GM18517 (cell line): ENCODE measurements around the gene SLC37A2.
"Not testable (repeated sequence)": the region's sequence is repeated elsewhere in the genome, so short reads cannot be mapped to it uniquely, and the experiment has no call there.

Experiments
- ATAC-seq: cut with Tn5 transposase; IDR thresholded peaks from one replicate; pipeline ENCODE4 v1.9.1; 2021; ENCODE audit warnings: mild to moderate bottlenecking, moderate library complexity; ENCODE audit not compliant: unreplicated experiment

SLC37A2 gene

DNA sequence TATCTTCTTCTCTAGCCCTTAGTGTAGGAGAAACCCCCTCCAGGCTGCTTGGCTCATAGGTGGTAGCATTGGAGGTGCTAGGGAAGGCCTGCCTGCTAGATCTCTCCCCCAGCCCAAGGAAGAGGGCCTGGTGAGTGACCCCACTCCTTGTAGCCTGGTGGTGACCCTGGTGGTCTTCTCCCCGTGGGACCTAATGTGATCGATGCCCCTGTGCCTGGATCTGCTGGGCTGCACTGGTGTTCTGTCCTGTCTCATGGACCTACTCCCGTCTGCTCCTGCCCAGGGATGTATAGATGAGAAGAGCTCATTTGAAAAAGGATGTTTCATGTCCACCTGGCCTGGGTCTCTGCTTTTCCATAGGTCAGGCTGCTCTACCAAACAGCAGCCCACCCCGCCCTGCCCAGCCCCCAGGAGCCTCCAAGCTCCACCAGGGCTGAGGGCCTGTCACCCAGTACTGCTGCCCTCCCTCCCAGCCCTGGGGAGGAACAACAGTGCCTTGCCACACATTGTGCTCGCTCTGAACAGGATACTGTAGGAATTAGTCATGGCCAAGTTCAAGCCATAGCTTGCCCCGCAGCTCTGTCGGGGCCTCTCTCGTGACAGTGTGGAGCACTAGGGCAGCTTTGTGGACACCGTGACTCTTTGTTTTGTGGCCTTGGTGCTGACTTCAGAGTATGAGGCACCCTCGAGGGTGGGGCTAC, 19.7 kb downstream of the SLC37A2 start:
- no peak for ATAC-seq

DNA sequence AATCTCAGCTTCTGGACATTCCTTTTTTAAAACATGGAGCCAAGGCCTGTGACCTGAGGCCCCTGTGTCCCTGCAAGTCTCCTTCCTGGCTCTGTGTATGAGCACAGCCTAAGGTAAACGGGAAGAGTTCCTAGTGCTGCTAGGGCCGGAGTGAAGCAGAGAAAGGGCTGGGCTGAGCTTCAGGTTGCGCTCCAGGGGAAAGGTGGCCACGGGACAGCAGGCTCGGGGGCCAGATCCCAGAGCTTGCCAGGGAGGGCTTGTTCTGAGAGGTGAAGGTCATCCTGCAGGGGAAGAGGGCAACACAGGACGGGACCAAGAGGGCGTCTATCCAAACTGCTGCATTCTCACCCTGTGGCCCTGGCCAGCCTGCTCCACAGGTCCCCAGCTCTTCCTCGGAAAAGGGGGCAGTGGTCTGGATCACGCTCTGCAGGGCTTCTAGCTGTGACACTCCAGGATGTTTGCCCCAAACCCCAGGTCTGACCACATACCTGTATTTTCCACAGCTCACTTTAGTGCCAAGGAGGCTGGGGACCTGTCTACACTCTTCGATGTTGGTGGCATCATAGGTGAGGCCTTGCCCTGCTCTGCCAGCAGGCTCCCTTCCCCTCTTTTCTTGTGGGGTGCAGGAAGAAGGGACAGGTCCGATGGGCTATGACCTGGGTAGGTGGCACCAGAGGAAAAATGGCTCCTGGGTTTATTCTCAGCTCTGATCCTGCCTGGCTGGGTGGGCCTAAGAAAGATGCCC, 20.4 kb downstream of the SLC37A2 start:
- ATAC-seq, result no peak

DNA sequence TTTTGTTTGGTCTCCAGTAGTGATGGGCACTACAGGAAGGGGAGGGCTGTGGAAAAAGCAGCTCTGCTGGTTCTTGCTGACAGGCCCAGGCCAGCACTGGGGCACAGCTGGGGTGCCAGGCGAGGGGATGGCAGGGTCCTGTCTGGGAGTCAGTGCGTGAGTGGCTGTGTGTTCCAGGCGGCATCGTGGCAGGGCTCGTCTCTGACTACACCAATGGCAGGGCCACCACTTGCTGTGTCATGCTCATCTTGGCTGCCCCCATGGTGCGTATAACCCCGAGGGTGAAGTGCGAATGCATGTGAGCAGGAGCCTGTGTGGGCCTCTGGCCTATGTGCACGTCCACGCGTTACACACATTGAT, 20.9 kb downstream of the SLC37A2 start:
- ATAC-seq, result no peak

DNA sequence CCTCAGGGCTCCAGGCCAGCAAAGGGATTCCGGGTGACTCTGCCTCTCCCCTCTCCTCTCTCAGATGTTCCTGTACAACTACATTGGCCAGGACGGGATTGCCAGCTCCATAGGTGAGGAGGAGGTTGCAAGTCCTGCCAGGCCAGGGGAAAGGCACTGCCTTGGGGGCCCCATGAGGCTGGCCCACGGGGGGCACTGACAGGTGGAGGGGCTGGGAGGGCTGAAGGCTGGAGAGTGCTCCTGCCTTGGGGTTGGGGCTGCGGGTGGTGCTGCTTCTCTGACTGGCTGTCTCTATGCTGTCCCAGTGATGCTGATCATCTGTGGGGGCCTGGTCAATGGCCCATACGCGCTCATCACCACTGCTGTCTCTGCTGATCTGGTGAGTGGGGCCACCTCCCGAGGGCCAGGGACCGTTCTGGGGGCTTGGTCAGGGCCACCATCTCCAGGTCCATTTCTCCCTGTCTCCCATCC, 21.7 kb downstream of the SLC37A2 start:
- no peak for ATAC-seq

DNA sequence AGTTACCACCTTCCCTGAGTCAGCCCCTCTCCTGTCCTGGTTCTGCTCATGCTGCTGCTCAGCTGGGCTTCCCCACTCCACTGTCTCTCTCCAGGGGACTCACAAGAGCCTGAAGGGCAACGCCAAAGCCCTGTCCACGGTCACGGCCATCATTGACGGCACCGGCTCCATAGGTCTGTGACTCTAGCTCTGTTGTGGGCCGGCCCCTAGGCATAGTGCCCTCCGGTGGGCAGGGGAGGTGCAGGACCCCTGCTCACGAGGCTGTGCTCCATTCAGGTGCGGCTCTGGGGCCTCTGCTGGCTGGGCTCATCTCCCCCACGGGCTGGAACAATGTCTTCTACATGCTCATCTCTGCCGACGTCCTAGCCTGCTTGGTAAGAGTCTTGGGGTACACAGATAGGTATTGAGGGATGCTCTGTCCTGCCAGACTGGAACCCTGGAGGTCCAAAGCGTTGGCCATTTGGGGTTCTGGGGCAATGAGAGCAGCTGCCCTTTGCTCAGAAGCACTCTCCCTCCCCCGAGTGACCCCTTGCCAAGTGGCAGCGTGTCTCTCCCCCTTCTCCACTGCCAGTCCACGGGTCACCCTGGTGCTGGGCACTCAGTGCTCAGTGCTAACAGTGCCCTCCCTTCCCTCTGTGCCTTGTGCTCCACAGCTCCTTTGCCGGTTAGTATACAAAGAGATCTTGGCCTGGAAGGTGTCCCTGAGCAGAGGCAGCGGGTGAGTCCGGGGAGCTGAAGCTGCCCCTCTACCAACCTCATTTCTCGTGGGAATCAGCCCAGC, 22.4 kb downstream of the SLC37A2 start:
- no peak for ATAC-seq

DNA sequence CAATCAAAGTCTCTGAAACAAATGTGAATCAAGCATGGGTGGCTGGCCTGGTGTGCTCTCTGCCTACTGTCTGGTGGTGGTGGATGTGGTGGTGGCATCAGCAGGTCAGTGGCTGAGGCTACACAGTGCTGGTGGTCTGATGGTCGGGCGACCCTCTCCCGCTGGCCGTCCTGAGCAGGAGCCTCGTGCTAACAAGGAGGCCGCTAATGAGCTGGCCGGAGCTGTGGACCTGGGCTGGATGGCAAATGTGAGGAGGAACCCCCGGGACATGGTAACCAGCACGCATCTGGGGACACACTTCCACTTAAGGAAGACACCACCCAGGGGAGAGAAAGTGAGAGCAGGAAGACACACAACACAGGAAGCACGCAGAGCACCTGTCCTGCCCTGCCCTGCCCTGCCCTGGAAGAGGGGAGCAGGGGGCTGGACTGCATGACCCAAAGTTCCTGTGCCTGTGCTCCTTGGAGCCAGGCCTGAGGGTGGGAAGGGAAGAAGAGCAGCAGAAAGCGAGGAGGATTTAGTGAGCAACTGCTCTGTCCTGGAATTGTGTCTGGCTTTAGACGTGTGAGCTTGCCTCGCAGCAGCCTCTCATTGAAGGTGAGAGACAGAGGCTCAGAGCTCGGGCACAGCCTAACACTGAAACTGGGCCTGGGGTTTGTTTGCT, 23.7 kb downstream of the SLC37A2 start:
- ATAC-seq, result no peak

DNA sequence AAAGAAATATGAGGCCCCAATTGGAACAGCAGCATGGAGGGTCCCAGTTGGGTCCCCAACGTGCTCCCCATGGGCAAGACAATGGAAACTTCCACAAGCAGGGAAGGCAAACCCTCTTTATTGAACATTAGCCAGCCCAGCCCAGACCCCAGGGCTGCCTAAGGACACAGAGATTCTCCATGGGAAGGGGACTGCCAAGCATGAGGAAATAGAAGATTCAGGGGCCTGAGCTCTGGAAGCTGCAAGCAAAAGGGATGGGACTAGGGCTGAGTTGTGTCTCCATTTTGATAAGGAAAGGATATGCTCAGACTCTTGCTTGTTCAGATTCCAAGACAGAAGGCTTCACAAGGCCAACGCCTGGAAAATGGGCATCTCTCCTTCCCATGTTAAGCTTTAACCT, 25.0 kb downstream of the SLC37A2 start:
- ATAC-seq, result no peak

DNA sequence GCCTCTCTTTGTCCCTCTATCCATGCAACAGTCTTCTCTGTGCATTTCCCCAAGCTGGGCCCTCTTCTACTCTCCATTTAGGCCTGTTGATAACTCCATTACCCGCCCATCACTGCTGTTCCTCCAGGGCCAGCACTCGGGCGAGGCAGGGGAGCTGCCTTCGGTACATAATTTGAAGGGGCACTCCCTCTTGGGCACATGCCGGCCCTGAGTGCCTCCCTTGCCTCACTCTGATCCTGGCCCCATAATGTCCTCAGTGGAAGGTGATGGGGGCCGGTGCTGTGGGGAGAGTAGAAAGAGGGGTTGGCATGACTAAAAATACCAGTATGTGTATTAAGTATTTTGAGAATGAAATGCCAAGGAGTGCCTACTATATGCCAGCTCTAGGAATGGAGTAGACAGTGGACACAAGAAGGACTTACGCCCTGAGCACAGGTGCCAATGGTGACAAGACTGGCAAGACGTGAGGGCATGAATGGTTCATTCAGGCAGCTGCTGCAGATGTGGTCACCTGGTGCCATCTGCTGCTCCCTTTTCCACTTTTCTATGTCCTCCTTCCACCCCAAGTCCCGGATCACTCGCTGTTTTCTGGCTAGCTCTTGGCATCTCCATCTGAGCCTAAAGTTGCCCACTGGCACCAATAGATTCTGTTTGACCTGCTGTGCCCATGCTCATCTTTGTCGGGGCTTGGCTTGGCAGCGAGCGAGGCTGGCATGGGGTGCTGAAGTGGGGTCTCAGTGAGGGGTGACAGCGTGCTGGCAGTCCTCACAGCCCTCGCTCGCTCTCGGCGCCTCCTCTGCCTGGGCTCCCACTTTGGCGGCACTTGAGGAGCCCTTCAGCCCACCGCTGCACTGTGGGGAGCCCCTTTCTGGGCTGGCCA, 25.7 kb downstream of the SLC37A2 start:
- no peak for ATAC-seq

DNA sequence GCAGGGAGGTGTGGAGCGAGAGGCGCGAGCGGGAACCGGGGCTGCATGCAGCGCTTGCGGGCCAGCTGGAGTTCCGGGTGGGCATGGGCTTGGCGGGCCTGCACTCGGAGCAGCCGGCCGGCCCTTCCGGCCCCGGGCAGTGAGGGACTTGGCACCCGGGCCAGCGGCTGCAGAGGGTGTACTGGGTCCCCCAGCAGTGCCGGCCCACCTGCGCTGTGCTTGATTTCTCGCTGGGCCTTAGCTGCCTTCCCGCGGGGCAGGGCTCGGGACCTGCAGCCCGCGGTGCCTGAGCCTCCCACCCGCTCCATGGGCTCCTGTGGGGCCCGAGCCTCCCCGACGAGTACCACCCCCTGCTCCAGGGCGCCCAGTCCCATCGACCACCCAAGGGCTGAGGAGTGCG, 26.4 kb downstream of the SLC37A2 start:
- ATAC-seq, result not testable (repeated sequence)

DNA sequence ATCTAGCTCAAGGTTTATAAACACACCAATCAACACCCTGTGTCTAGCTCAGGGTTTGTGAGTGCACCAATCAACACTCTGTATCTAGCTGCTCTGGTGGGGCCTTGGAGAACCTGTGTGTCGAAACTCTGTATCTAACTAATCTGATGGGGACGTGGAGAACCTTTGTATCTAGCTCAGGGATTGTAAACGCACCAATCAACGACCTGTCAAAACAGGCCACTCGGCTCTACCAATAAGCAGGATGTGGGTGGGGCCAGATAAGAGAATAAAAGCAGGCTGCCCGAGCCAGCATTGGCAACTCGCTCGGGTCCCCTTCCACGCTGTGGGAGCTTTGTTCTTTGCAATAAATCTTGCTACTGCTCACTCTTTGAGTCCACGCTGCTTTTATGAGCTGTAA, 27.0 kb downstream of the SLC37A2 start:
- not testable (repeated sequence) for ATAC-seq

DNA sequence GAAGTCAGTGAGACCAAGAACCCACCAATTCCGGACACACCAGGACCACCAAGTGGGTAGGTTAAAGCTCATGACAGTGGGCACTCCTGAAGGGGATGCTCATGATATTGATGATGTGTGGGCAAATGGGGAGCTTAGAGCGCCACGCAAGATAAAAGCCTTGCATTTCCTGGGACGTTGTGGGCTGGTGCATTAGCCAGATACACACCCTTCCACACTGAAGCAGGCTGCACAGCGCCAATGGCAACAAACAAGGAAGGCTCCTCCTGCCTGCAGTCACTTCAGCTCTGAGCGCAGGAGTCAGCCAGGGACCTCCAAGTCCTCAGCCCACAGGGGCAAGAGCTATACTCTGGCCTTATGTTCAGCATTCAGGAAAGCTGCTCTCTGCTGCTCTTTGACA, 27.7 kb downstream of the SLC37A2 start:
- ATAC-seq, result no peak

DNA sequence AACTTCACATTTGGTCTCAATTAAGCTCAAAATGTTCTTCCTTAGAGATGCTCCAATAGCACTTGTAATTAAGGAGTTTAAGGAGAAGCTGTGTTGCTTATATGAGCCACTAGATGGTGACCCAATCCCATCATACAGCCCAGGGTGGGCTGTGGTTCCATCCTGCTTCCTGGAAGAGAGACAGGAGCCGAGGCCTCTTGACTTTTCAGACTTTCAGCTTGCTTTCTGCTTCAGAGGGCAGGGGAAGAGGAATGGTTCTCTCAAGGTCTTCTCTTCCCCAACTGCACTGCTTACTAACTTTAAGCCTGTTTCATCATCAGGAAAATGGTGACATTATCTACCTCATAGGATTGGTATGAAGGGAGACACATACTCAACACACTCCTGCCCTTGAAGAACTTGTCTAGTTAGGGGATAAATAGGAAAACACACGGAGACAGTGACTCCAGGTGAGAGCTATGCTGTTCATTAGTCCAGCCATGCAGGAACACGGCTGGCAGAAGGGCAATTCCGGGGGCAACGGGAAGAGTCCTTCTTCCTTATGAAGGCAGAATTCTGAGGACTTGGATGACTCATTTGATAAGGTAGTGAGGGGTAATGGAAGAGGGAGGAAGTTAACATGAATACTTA, 28.3 kb downstream of the SLC37A2 start:
- ATAC-seq, result no peak

DNA sequence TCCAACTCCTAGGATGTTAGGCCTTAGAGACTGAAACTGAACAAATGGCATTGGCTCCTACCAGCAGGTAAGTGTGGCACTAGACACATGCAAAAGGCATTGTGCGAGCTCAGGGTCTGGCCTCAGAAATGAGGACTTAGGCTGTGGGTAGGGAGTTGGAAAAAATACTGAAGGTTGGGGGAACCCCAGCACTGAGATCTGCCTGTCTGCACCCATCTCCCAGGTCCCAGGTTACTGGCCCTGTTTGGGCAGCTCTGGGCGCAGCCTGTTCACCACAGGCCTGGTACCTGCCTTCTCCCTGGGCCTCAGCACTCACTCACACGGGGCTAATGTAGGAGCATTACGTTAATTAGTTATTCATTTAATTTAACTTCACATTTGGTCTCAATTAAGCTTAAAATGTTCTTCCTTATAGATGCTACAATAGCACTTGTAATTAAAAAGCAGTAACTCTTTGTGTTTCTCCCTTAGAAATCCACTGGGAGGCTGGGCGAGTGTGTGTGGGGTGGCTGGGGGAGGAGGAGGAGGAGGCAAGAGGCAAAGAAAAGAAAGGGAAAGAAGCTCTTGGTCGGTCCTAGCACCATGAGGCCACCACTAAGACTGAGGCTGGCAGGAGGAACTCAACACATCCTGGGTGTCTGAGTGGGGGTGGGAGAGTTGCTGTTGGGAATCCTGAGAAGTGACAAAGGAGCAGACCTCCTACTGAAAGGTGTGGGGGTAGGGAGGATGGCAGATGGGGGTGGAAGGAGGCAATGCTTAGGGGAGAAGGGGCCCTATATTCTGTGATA, 29.0 kb downstream of the SLC37A2 start:
- ATAC-seq, result no peak

DNA sequence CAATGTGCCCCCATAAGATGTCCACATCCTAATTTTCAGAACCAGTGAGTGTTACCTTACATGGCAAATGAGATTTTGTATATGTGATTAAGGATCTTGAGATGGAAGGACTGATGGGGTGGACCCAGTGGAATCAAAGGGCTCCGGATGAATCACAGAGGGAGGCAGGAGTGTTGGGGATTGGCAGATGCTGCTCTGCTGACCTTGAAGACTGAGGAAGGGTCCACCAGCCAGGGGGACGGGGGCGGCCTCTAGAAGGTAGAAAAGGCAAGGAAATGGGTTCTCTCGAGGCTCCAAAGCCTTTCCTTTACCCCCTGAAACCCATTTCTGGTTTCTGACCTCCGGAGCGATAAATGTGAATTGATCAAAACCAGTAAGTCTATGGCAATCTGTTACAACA, 29.6 kb downstream of the SLC37A2 start:
- no peak for ATAC-seq

DNA sequence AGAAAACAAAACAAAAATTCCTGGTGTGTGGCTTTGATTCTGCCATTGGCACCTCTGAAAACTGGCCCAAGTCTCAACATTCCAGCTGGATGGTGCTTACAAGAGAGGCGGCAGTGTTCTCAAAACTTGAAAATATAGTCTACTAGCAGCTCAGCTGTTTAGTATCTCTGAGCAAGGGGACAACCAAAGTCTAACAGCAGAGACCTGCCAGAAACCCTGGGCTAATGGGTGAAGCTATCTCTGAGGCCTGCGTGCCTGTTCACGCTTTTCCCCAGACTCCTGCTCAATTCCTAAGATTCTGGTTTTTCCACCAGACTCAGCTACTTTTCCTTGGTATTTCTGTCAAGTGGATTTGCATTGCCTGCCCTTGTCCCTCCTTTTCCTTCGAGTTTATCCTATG, 30.4 kb downstream of the SLC37A2 start:
- ATAC-seq, result no peak

DNA sequence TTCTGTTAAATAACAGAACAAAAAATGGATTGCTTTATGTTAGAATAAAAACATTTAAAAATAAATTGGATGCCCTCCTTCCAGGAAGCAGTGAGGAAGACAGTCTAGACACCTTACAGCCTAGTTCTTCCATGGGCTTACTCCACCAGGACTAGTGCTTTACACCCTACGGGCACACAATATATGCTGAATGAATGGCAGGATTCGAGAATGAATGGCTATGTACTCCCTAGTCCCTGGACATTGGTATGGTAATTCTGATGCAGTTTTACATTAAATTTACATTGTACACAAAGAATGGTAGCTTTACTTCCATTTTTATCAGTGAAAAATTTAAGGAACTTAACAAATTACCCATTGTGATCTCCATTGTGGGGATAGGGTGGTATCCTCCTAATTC, 31.6 kb downstream of the SLC37A2 start:
- ATAC-seq, result no peak

DNA sequence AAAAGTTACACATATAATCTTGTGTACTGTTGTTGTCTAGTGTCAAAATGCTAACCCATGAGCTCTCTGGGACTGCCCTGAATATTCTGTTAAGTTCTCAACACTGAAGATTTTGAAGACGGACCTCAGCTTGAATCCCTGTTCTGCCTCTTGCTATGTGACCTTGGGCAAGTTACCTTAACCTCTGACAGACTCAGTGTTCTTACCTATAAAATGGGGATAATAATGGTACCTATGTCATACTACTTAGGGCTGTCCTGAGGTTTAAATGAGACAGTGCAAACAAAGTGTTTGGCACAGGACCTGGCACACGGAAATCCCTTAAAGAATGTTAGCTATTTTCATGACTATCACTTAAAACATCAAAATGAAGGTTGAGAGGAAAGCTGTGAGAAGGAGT, 37.0 kb downstream of the SLC37A2 start:
- ATAC-seq, result no peak

DNA sequence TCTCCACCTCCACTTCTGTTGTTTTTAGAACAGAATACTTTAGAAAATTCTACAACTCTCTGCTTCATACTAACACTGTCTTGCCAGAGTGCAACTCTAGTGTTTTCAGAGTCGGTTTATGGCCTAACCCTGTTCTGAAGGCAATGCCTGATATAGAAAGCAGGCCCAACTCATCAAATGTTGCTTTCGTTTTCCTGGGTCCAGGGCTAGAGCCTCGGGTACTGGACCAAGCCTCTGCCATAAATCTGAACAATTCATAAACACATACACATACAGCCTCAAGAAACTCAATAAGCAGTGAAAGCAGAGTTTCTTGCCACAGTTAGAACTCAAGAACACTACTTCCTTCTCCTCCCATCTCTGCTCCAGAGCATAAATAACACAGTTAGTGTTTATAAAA, 38.5 kb downstream of the SLC37A2 start:
- ATAC-seq, result no peak

DNA sequence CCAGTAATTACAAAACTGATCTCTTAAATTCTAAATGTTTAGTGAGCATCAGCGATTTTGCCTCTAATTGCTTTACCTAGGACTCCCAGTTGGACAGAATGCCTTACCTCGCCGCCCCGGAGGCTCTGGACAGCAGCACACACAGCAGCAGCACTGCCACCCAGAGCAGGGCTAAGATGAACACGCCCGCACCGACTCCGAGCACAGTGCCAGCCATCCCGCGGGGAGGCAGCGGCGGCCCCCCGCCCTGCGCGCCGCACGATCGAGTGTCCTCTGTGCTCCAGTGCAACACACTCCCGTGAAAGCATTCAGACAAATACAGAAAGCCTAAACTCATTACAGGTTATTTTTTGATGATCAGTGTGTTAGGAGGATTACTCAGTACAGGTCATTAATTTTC, 38.9 kb downstream of the SLC37A2 start:
- no peak for ATAC-seq
